Measurements from ENCODE around the gene TTLL3. TPM values are rescaled to one million over a fixed set of nuclear protein-coding genes. Genes with fewer than 3 reads are reported as not detected.
"Not testable (repeated sequence)": the region's sequence is repeated elsewhere in the genome, so short reads cannot be mapped to it uniquely, and the experiment has no call there.

Gene TTLL3
- total and polyA plus RNA-seq, 2 donors (not counting 1 experiment from before 2014, with no cell fraction given) = 84.5 to 168 TPM

DNA sequence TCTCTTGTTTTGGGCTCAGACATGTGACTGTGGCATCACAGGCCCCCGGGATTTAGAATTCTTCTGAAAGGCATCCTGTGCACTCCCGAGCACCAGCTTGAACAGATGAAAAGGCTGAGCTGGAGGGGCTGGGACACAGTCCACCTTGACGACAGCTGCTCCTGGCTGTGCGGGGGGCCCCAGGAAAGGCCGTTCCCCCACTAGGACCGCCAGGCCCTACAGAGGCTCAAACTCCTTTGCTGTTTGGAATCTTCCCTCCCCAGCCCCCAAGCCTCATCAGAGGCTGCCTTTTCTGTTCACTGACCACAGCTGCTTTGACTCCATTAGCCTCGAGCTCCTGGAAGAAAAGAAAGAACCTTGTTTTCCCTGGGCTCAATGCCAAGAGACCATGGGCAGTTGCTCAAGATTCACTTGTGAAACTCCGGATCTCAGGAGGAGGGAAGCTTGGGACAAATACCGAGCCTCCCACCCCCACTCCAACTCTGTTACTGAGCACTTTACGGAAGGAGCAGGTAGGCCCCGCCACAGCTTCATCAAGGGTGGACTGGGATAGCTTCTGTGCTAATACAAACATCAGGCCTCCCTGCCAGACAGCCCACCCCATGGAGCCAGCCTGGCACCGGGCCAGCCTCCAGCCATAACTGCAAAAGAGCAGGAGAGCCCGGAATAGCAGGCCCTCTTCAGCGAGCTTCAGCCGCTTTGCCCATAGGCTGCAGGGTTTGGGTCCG lies 54.3 kb downstream of the TTLL3 start:
- Histone ChIP-seq H3K9ac (ENCODE audit: low read length) (no peak overlapping the region), H3K79me2 (ENCODE audit: control insufficient read depth, insufficient read depth, low read length) (no peaks in the 10 kb centered on the region), H3K4me3 (ENCODE audit: control extremely low read depth in 1 of 5, extremely low read depth in 1 of 5, insufficient read depth in 1 of 5, low read depth in 2 of 5, low read length in 4 of 5) (no peak overlapping the region), H3K4me1 (ENCODE audit: control insufficient read depth in 2 of 2, insufficient read depth in 2 of 2, low read length in 2 of 2) (peaks cover 6 to 8% of the 10 kb centered on the region in 2 donors), H2AFZ (ENCODE audit: insufficient read depth, low read depth, low read length, poor library complexity, severe bottlenecking) (no peak overlapping the region), H3K9me3 (ENCODE audit: control extremely low read depth in 1 of 3, control insufficient read depth in 2 of 3, insufficient read depth in 1 of 3, low read length in 2 of 3) (no peaks in the 10 kb centered on the region), H3K36me3 (replicated peaks in 1 of 2; ENCODE audit: control extremely low read depth in 1 of 2, control insufficient read depth in 1 of 2, extremely low read depth in 1 of 2, insufficient read depth in 2 of 2, low read length in 1 of 2) (no peaks in the 10 kb centered on the region), H3K27ac (ENCODE audit: low read length in 2 of 2) (no peak overlapping the region), H4K20me1 (ENCODE audit: control insufficient read depth, insufficient read depth, low read length, poor library complexity, severe bottlenecking) (no peaks in the 10 kb centered on the region), H3K4me2 (replicated peaks; ENCODE audit: low read depth, low read length, poor library complexity, severe bottlenecking) (no peak overlapping the region), H3K27me3 (replicated peaks in 1 of 4; ENCODE audit: control extremely low read depth in 1 of 4, control insufficient read depth in 3 of 4, insufficient read depth in 4 of 4, low read length in 3 of 4) (peaks cover 0 to 22% (median 6%) of the 10 kb centered on the region in 4 experiments)
- CTCF ChIA-PET = interaction anchor here (1.2 kb wide), 1 partner anchor 84 kb away, joined by 4 read pairs; no protein-coding TSS in a partner anchor
- Mint-ChIP-seq H3K9me3 (ENCODE audit: insufficient read depth) (no peaks in the 10 kb centered on the region), H3K4me3 (no peak overlapping the region), H3K27ac (no peak overlapping the region), H3K27me3 (peaks cover 5% of the 10 kb centered on the region), H3K4me1 (no peaks in the 10 kb centered on the region)
- POLR2A ChIA-PET = no interaction called here
- TF ChIP-seq, protein P1, sequence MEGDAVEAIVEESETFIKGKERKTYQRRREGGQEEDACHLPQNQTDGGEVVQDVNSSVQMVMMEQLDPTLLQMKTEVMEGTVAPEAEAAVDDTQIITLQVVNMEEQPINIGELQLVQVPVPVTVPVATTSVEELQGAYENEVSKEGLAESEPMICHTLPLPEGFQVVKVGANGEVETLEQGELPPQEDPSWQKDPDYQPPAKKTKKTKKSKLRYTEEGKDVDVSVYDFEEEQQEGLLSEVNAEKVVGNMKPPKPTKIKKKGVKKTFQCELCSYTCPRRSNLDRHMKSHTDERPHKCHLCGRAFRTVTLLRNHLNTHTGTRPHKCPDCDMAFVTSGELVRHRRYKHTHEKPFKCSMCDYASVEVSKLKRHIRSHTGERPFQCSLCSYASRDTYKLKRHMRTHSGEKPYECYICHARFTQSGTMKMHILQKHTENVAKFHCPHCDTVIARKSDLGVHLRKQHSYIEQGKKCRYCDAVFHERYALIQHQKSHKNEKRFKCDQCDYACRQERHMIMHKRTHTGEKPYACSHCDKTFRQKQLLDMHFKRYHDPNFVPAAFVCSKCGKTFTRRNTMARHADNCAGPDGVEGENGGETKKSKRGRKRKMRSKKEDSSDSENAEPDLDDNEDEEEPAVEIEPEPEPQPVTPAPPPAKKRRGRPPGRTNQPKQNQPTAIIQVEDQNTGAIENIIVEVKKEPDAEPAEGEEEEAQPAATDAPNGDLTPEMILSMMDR (IDR thresholded peaks at IDR 0.05) = no peak
- no peak for TF ChIP-seq EZH2 (IDR thresholded peaks at IDR 0.05; ENCODE audit: borderline replicate concordance, insufficient read depth, low read depth, low read length, poor library complexity, severe bottlenecking)
- DNase-seq (no peak), ATAC-seq (ENCODE audit: low read depth) (no peak)
- intact Hi-C loops (cut with micrococcal nuclease) = no loop called here
- 88% methylated on average over 14 of the region's 16 CpGs for WGBS (ENCODE audit: insufficient coverage)

DNA sequence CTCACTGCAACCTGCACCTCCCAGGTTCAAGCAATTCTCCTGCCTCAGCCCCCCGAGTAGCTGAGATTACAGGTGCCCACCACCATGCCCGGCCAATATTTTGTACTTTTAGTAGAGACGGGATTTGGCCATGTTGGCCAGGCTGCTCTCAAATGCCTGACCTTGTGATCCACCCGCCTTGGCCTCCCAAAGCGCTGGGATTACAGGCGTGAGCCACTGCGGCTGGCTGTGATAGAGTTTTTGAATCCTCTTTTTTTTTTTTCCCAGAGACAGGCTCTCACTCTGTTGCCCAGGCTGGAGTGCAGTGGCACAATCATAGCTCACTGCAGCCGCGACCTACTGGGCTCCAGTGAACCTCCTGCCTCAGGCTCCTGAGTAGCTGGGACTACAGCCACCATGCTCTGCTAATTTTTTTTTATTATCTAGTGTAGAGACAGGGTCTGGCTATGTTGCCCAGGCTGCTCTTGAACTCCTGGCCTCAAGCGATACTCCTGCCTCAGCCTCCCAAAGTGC lies 55.1 kb downstream of the TTLL3 start:
- DNase-seq; H3K27me3 Mint-ChIP-seq; H3K9me3 ChIP-seq (ENCODE audit: control extremely low read depth in 1 of 3, control insufficient read depth in 2 of 3, insufficient read depth in 1 of 3, low read length in 2 of 3); H3K79me2 ChIP-seq (ENCODE audit: control insufficient read depth, insufficient read depth, low read length); H3K27ac Mint-ChIP-seq; H3K4me3 ChIP-seq (ENCODE audit: control extremely low read depth in 1 of 5, extremely low read depth in 1 of 5, insufficient read depth in 1 of 5, low read depth in 2 of 5, low read length in 4 of 5); H3K27ac ChIP-seq (ENCODE audit: low read length in 2 of 2); H4K20me1 ChIP-seq (ENCODE audit: control insufficient read depth, insufficient read depth, low read length, poor library complexity, severe bottlenecking); H3K36me3 ChIP-seq (replicated peaks in 1 of 2; ENCODE audit: control extremely low read depth in 1 of 2, control insufficient read depth in 1 of 2, extremely low read depth in 1 of 2, insufficient read depth in 2 of 2, low read length in 1 of 2); H3K4me2 ChIP-seq (replicated peaks; ENCODE audit: low read depth, low read length, poor library complexity, severe bottlenecking); H2AFZ ChIP-seq (ENCODE audit: insufficient read depth, low read depth, low read length, poor library complexity, severe bottlenecking); ATAC-seq (ENCODE audit: low read depth); intact Hi-C loops (cut with micrococcal nuclease); H3K4me1 Mint-ChIP-seq; H3K9ac ChIP-seq (ENCODE audit: low read length); H3K4me1 ChIP-seq (ENCODE audit: control insufficient read depth in 2 of 2, insufficient read depth in 2 of 2, low read length in 2 of 2); POLR2A ChIA-PET; H3K4me3 Mint-ChIP-seq; H3K9me3 Mint-ChIP-seq (ENCODE audit: insufficient read depth): not testable (repeated sequence)
- CTCF ChIA-PET = interaction anchor here (1.2 kb wide), 1 partner anchor 85 kb away, joined by 4 read pairs; no protein-coding TSS in a partner anchor
- H3K27me3 ChIP-seq (replicated peaks in 1 of 4; ENCODE audit: control extremely low read depth in 1 of 4, control insufficient read depth in 3 of 4, insufficient read depth in 4 of 4, low read length in 3 of 4) = peaks cover 0 to 22% (median 6%) of the 10 kb centered on the region in 4 experiments
- 98% methylated on average over 9 of the region's 10 CpGs for whole genome bisulfite sequencing (ENCODE audit: insufficient coverage)
